Tibial artery (tissue), 4 donors: ENCODE data around the gene TRIM52.

Experiments
- DNase-seq, 2 donors: peaks; one replicate each; pipeline ENCODE4 v3.0.0-alpha.2; 2019
- H3K27ac ChIP-seq, 2 donors: fragments of 200-600 bp; sonication (generic) in 1 of 2; 1 replicate in 1 of 2; 2 replicates in 1 of 2; pipeline ENCODE4 v1.5.1; 2018 to 2019; ENCODE audit warnings: mild to moderate bottlenecking in 1 of 2
- H3K27me3 ChIP-seq, 2 donors: fragments of 200-600 bp; sonication (generic) in 1 of 2; one replicate each; pipeline versions ENCODE4 v1.5.1 to v1.6.0; 2016 to 2019
- H3K36me3 ChIP-seq, 3 donors: fragments of 200-600 bp; sonication (generic) in 2 of 3; one replicate each; pipeline ENCODE4 v1.5.1; 2016 to 2019; ENCODE audit warnings: mild to moderate bottlenecking in 2 of 3
- H3K4me1 ChIP-seq, 4 donors: fragments of 200-600 bp; sonication (generic) in 2 of 4; 1 replicate in 3 of 4; 2 replicates in 1 of 4; pipeline ENCODE4 v1.5.1; 2016 to 2019
- H3K4me3 ChIP-seq, 2 donors: fragments of 200-600 bp; sonication (generic) in 1 of 2; 1 replicate in 1 of 2; 2 replicates in 1 of 2; pipeline ENCODE4 v1.5.1; 2018 to 2019; ENCODE audit warnings: mild to moderate bottlenecking in 2 of 2
- H3K9me3 ChIP-seq, 3 donors: fragments of 200-600 bp; sonication (generic) in 1 of 3; one replicate each; pipeline ENCODE4 v1.5.1; 2016 to 2019
- intact Hi-C: fragments of 100-400 bp; cut with DNase I; formaldehyde crosslinking; loops from one replicate; pipeline ENCODE4 v1.15.0; 2023; ENCODE audit warnings: low total_unique reads
- TF ChIP-seq, protein P1 (sequence below), 2 experiments: fragments of 200-600 bp in 1 of 2; fragments of 450-650 bp in 1 of 2; IDR thresholded peaks; one replicate each; pipeline ENCODE4 v1.5.1; 2017 to 2019; ENCODE audit warnings: antibody characterized with exemption in 2 of 2, mild to moderate bottlenecking in 1 of 2, moderate library complexity in 1 of 2

TRIM52 gene

GRCh38 chr5:181207214-181207959 lies 53.6 kb downstream of the TRIM52 start:
- peaks cover 0 to 27% (median 23%) of the 10 kb centered on the region in 4 donors for H3K4me1 ChIP-seq
- TF ChIP-seq, protein P1, sequence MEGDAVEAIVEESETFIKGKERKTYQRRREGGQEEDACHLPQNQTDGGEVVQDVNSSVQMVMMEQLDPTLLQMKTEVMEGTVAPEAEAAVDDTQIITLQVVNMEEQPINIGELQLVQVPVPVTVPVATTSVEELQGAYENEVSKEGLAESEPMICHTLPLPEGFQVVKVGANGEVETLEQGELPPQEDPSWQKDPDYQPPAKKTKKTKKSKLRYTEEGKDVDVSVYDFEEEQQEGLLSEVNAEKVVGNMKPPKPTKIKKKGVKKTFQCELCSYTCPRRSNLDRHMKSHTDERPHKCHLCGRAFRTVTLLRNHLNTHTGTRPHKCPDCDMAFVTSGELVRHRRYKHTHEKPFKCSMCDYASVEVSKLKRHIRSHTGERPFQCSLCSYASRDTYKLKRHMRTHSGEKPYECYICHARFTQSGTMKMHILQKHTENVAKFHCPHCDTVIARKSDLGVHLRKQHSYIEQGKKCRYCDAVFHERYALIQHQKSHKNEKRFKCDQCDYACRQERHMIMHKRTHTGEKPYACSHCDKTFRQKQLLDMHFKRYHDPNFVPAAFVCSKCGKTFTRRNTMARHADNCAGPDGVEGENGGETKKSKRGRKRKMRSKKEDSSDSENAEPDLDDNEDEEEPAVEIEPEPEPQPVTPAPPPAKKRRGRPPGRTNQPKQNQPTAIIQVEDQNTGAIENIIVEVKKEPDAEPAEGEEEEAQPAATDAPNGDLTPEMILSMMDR (IDR thresholded peaks at IDR 0.05): no peak
- H3K36me3 ChIP-seq: no peaks in the 10 kb centered on the region
- no peaks in the 10 kb centered on the region for H3K27me3 ChIP-seq
- peak overlapping the region; percentile 69 to 84 for H3K4me3 ChIP-seq
- peak; percentile 77 to 90 for DNase-seq
- H3K9me3 ChIP-seq: no peaks in the 10 kb centered on the region
- H3K27ac ChIP-seq: peak overlapping the region; percentile 86 to 91
- intact Hi-C loops: loop anchor here (2.0 kb wide), 1 partner anchor 19 kb away; no protein-coding TSS in a partner anchor

- Histone ChIP-seq H3K4me1 (peaks cover 0 to 27% (median 23%) of the 10 kb centered on the region in 4 donors), H3K27me3 (no peaks in the 10 kb centered on the region), H3K4me3 (peak overlapping the region; percentile 69 to 84), H3K27ac (peak overlapping the region; percentile 86 to 91), H3K36me3 (no peaks in the 10 kb centered on the region), H3K9me3 (no peaks in the 10 kb centered on the region)
- DNase-seq: no peak
- intact Hi-C loops: loop anchor here (2.0 kb wide), 2 partner anchors 13 to 17 kb away; no protein-coding TSS in a partner anchor
- TF ChIP-seq, protein P1 (IDR thresholded peaks at IDR 0.05): no peak
These were observed 54.9 kb downstream of the TRIM52 start for GRCh38 chr5:181205761-181206649.
